Measurements from ENCODE around the gene MARK3. TPM values are rescaled to one million over a fixed set of nuclear protein-coding genes. Genes with fewer than 3 reads are reported as not detected.

MARK3 gene
- total RNA-seq, 1 experiment from 2014 or later, result 189 TPM

DNA sequence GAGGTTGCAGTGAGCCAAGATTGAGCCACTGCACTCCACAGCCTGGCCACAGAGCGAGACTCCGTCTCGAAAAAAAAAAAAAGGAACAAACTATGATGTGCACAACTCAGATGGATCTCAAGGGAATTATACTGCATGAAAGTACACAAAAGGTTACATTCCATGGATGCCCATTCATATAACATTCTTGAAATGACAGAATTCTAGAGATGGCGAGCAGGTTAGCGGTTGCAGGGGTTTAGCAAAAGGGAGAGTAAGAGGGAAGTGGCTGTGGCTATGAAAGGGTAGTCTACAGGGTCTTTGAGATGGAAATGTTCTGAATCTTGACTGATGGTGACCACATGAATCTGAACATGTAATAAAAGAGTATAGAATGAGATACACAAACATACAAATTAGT lies 87.7 kb downstream of the MARK3 start:
- Histone ChIP-seq H3K27me3 (ENCODE audit: insufficient read depth, low read depth) (no peaks in the 10 kb centered on the region), H3K9me2 (ENCODE audit: insufficient read depth) (no peaks in the 10 kb centered on the region), H3K79me2 (ENCODE audit: low read depth) (0 out of 2 replicates have a peak, but pooled peaks cover 3% of the 10 kb centered on the region), H3K4me2 (no peak overlapping the region), H2AFZ (no peak overlapping the region), H3K27ac (no peak overlapping the region), H3K9me3 (ENCODE audit: insufficient read depth, low read depth) (no peaks in the 10 kb centered on the region), H3K4me1 (replicated peaks; ENCODE audit: insufficient read depth) (no peaks in the 10 kb centered on the region), H4K20me1 (ENCODE audit: insufficient read depth) (peaks cover 28% of the 10 kb centered on the region), H3K4me3 (no peak overlapping the region), H3K36me3 (ENCODE audit: low read depth) (peaks cover 62% of the 10 kb centered on the region), H3F3A (ENCODE audit: insufficient read depth, low read depth) (peaks cover 61% of the 10 kb centered on the region; the same call in 1 of the 2 replicates)
- no peak for DNase-seq
- POLR2A ChIA-PET (ENCODE audit: unreplicated experiment), result no interaction called here
- no TSS peak for BruUV-seq (replicated peaks)
- intact Hi-C loops (cut with micrococcal nuclease; ENCODE audit: unreplicated experiment), result no loop called here
- TF ChIP-seq CTCF (conservative IDR thresholded peaks at IDR 0.05), result no peak
- TF ChIP-seq EZH2 (IDR thresholded peaks at IDR 0.05; ENCODE audit: low read depth), result no peak
- CTCF ChIA-PET, result no interaction called here

- Histone ChIP-seq H3K4me1 (replicated peaks; ENCODE audit: insufficient read depth) (no peaks in the 10 kb centered on the region), H4K20me1 (ENCODE audit: insufficient read depth) (peaks cover 31% of the 10 kb centered on the region), H3K79me2 (ENCODE audit: low read depth) (0 out of 2 replicates have a peak, but pooled peaks cover 3% of the 10 kb centered on the region), H3K9me3 (ENCODE audit: insufficient read depth, low read depth) (no peaks in the 10 kb centered on the region), H3K4me3 (no peak overlapping the region), H2AFZ (no peak overlapping the region), H3K27me3 (ENCODE audit: insufficient read depth, low read depth) (no peaks in the 10 kb centered on the region), H3K4me2 (no peak overlapping the region), H3K27ac (no peak overlapping the region), H3K36me3 (ENCODE audit: low read depth) (peaks cover 59% of the 10 kb centered on the region), H3F3A (ENCODE audit: insufficient read depth, low read depth) (peaks cover 60% of the 10 kb centered on the region), H3K9me2 (ENCODE audit: insufficient read depth) (no peaks in the 10 kb centered on the region)
- ChIA-PET CTCF (no interaction called here), POLR2A (ENCODE audit: unreplicated experiment) (no interaction called here)
- DNase-seq, result no peak
- intact Hi-C loops (cut with micrococcal nuclease; ENCODE audit: unreplicated experiment), result no loop called here
- no TSS peak for BruUV-seq (replicated peaks)
- TF ChIP-seq CTCF (conservative IDR thresholded peaks at IDR 0.05) (no peak), EZH2 (IDR thresholded peaks at IDR 0.05; ENCODE audit: low read depth) (no peak)
Observed at GRCh38 chr14:103474893-103475292, 89.7 kb downstream of the MARK3 start.

GRCh38 chr14:103476065-103476464 lies 90.8 kb downstream of the MARK3 start:
- POLR2A ChIA-PET (ENCODE audit: unreplicated experiment), result interaction anchor here (0.6 kb wide), 1 partner anchor 339 kb away, joined by 3 read pairs; no protein-coding TSS in a partner anchor
- TF ChIP-seq CTCF (conservative IDR thresholded peaks at IDR 0.05), result no peak

More at GRCh38 chr14:103476065-103476464, 90.8 kb downstream of the MARK3 start:
- Histone ChIP-seq H2AFZ (no peak overlapping the region), H3K4me2 (no peak overlapping the region), H4K20me1 (ENCODE audit: insufficient read depth) (peaks cover 29% of the 10 kb centered on the region), H3K27ac (no peak overlapping the region), H3K4me1 (replicated peaks; ENCODE audit: insufficient read depth) (no peaks in the 10 kb centered on the region), H3K27me3 (ENCODE audit: insufficient read depth, low read depth) (no peaks in the 10 kb centered on the region), H3K9me2 (ENCODE audit: insufficient read depth) (no peaks in the 10 kb centered on the region), H3K36me3 (ENCODE audit: low read depth) (peaks cover 65% of the 10 kb centered on the region), H3K79me2 (ENCODE audit: low read depth) (no peaks in the 10 kb centered on the region), H3K9me3 (ENCODE audit: insufficient read depth, low read depth) (no peaks in the 10 kb centered on the region), H3K4me3 (no peak overlapping the region), H3F3A (ENCODE audit: insufficient read depth, low read depth) (peaks cover 63% of the 10 kb centered on the region)
- DNase-seq, result no peak
- no TSS peak for BruUV-seq (replicated peaks)
- CTCF ChIA-PET, result interaction anchor here (0.6 kb wide), 1 partner anchor 11 kb away, joined by 4 read pairs; no protein-coding TSS in a partner anchor
- intact Hi-C loops (cut with micrococcal nuclease; ENCODE audit: unreplicated experiment), result no loop called here

All from PC-9 (cell line).